GM04503 (cell line): Measurements from ENCODE around the gene GMEB2.
"Not testable (repeated sequence)": the region's sequence is repeated elsewhere in the genome, so short reads cannot be mapped to it uniquely, and the experiment has no call there.

ENCODE experiments used
- DNase-seq: peaks from one replicate; pipeline ENCODE4 v3.0.0-alpha.2; 2012; ENCODE audit warnings: low read depth

GMEB2 gene

GRCh38 chr20:63570281-63571086 lies 56.4 kb downstream of the GMEB2 start:
- DNase-seq = no peak

- no peak for DNase-seq
These were observed 57.6 kb downstream of the GMEB2 start for GRCh38 chr20:63568986-63569949.

- DNase-seq = no peak
These were observed 58.5 kb downstream of the GMEB2 start for GRCh38 chr20:63568170-63568981.

DNA sequence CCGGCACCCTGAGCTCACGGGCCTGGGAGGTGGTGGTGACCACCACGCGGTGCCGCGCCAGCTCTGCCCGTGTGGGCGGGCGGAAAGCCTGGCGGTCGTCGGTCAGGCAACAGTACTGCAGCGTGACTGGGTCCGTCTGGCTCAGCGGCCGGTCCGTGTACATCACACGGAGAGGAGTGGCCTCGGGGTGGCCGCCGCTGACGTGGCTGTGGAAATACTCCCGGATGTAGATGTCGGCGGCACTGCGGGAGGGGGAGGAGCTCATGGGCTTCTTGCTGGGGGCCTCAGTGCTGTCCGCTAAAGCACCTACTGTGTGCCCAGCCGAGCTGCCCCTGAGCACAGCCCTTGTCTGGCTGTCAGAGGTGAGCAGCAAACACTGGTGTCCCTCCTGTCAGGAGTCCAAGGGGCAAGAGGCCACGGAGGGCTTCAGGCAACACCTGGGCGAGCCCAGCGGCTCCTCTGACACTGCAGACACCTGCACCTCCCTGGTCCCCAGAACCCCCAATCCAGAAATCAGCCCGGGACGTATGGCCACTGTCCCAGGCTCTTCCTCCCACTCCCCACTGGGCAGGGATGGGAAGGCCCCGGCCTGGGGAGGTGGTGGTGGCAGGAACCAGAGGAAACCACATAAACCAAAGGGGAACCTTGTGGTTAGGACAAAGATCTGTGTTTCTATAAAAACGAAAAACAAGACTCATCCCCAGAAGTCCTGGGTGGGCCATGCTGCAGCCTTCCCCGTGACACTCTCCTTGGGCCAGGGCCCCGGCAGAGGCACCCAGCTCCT lies 59.3 kb downstream of the GMEB2 start:
- no peak for DNase-seq

GRCh38 chr20:63567136-63567385 lies 59.8 kb downstream of the GMEB2 start:
- DNase-seq = no peak

- DNase-seq = no peak
These were observed 60.3 kb downstream of the GMEB2 start for GRCh38 chr20:63566395-63567135.

DNA sequence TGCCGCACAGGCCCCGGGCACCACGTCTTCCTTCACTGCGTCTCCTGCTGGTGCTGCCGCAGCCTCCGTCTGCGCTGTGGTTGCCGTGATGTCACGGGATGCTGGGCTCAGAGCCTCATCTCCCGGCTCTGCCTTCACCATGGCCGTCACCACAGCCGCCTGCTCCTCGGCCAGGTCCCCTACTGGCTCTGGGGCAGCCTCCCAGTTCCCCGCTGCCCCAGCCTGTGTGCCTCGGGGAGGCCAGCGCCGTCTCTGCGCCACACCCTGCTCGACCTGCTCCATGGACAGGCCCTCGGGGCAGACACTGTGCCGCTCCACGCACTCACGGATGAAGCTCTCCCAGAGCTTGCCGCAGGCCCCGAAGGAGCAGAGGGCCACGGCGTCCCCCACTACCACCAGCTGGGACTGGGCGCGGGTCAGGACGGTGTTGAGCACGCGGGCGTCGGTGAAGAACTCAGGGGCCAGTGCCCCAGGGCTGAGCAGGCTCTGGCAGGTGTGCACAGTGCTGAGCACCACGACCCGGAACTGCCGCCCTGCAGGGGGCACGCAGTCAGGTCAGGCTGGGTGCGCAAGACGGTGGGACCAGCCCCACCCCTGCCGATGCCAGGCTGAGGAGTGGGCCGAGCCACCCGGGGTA lies 61.1 kb downstream of the GMEB2 start:
- DNase-seq = no peak

DNA sequence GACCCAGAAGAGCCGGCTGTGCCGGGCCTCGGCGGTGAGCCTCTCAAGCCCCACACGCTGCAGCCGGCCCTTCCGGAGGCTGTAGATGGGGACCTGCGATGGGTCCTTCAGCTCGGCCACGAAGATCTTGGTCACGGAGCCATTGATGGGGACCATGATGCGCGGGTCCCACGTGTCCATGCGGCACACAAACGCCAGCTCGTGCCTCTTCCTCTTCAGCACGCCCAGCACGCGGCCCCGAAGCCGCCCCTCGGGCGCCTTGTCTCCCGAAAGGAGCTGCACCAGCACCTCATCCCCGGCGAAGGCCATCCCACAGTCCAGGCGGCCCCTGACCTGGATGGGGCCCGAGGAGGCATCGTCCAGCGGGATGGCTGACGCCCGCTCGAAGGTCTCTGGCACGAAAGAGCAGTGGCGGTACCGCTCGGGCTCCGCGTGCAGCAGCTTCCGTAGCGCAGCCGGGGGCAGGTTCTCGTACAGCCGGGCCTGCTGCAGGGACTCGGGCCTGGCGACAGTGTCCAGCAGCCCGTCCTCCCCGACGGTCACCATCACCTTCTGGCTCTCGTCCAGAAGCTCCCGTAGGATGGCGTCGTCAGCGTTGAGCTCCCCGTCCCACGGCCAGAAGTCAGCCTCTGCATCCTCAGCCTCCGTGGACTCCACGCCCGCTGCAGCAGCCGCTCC lies 61.7 kb downstream of the GMEB2 start:
- DNase-seq = no peak

DNA sequence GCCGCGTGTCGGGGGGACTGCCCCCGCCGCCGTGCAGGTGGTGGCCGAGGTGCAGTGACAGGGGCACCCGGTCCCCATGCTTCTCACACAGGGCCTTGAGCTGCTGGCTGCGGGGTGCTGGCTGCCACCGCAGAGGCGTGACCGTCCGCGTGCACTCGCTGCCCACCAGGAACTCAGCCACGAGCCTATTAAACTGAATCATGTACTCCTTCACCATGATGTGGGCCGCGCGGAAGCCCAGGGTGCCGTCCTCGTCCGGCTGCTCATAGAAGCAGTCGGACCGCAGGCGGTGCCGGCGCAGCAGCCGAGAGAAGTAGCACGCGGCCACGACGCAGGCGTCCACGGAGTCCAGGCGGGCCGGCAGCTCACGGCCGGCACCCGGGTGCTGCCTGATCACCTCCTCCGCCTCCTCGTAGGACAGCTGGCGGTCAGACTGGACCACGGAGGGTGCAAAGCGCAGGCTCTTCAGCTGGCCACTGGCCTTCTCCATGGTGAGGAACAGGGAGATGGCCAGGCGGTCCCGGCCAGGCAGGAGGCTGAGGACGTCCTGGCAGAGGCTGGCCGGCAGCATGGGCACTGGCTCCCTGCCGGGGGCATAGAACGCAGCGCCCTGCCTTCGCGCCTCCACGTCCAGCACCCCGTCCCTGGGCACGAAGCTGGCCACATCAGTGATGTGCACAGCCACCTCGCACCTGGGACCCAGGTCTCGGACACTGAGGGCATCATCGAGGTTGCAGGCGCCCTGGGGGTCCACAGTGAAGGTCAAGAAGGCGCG lies 62.7 kb downstream of the GMEB2 start:
- no peak for DNase-seq

DNA sequence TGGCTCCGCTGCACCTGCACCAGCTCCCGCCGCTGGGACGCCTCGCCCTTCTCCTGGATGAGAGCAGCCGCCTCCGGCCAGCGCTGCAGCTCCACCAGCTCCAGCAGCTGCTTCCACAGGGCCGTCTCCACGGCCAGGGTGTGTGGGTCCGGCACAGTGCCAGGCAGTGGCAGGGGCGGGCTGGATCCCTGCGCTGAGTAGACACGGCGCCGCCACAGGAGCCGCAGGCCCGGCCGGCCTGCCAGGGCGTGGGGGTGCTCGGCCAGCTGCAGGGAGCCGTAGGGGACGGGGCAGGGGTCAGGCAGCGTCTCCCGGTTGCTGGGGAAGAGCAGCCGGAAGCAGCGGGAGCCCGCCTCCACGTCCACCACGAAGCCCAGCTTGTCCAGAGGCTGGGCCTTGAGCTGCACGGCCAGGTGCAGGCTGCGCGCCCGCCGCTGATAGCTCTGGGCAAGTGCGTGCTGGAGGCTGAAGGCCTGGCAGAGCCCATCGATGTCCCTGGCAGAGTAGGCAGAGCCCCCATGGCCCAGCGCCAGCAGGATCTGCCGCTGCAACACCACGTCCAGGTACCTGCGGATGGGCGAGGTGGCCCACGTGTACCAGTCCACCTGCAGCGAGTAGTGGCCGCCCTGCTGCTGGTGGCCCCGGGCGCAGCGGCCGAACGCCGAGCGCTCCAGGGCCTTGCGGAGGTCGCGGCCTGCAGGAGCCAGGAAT lies 63.5 kb downstream of the GMEB2 start:
- DNase-seq = no peak

DNA sequence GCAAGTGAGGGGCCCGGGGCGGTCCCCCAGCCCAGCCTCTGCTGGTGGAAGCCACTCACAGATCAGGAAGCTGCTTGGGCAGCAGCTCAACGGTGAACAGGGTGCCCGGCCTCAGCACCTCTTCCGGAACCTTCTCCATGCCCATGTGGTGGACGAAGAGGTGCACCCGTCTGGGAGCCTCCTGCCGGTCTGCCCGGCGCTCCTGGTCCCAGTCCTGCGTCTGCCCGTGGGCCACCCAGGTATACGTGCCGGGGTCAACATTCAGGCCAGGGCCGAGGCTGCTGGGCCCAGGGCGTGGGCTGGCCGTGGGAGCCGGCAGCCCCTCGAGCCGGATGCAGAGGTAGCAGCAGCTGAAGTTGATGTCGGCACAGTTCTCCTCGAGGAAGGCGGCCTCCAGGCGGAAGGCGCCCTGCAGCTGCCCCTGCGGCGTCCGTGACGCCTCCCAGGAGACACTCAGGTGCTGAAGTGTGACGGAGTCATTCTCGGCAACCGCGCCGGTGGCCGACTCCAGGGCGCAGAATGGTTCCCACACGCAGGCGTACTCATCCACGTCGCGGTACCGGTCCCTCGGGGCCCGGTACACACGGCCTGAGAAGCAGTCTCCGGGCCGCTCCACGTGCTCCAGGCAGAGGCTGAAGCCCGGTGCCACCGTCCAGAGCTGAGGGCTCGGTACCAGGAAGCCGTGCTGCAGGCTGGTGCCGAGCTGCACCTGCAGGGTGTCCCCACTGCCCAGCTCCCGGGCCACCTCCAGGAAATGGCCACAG lies 64.3 kb downstream of the GMEB2 start:
- DNase-seq = no peak

- no peak for DNase-seq
These were observed 65.1 kb downstream of the GMEB2 start for GRCh38 chr20:63561624-63562396.

GRCh38 chr20:63560856-63561609 lies 65.9 kb downstream of the GMEB2 start:
- DNase-seq = no peak

- DNase-seq = no peak
These were observed 66.5 kb downstream of the GMEB2 start for GRCh38 chr20:63560333-63560805.

DNA sequence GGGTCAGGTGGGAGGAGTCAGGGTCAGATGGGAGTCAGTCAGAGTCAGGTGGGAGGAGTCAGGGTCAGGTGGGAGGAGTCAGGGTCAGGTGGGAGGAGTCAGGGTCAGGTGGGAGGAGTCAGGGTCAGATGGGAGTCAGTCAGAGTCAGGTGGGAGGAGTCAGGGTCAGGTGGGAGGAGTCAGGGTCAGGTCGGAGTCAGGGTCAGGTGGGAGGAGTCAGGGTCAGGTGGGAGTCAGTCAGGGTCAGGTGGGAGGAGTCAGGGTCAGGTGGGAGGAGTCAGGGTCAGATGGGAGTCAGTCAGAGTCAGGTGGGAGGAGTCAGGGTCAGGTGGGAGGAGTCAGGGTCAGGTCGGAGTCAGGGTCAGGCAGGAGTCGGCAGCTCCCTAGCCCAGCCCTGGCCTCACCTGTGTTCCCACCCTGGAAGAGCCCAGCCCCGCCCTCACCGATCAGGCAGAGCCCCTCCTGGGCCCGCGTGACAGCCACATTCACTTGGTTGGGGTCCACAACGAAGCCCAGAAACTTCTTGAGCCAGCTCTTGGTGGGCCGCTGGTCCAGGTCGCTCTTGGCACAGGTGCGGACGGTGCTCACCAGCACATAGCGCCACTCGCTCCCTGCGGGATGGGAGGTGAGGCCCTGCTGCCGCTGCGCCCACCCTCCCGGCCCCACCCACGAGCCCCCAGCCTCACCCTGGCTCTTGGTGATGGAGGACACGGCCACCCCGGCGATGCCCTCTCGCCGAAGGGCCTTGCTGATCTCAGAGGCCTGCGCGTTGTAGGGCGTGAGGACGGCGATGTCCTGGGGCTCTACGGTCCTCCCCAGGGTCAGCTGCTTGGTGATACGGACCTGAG lies 67.2 kb downstream of the GMEB2 start:
- not testable (repeated sequence) for DNase-seq
